ENCODE results near the gene REV3L. TPM values are rescaled to one million over a fixed set of nuclear protein-coding genes. Genes with fewer than 3 reads are reported as not detected.

The REV3L gene
- total RNA-seq, 1 donor: 19.9 TPM

- H3K4me1 ChIP-seq (ENCODE audit: insufficient read depth, low read length): peaks cover 4% of the 10 kb centered on the region
- H3K4me3 ChIP-seq (ENCODE audit: low read length): no peak overlapping the region
- H3K27me3 ChIP-seq (ENCODE audit: insufficient read depth, low read length): no peaks in the 10 kb centered on the region
- H3K9me3 ChIP-seq (ENCODE audit: low read depth, low read length): no peaks in the 10 kb centered on the region
Observed at GRCh38 chr6:111254004-111254778, 228.8 kb downstream of the REV3L start.

- Histone ChIP-seq H3K4me3 (ENCODE audit: low read length) (no peak overlapping the region), H3K9me3 (ENCODE audit: low read depth, low read length) (no peaks in the 10 kb centered on the region), H3K27me3 (ENCODE audit: insufficient read depth, low read length) (no peaks in the 10 kb centered on the region), H3K4me1 (ENCODE audit: insufficient read depth, low read length) (no peaks in the 10 kb centered on the region)
Observed at GRCh38 chr6:111252726-111253125, 230.3 kb downstream of the REV3L start.

- Histone ChIP-seq H3K27me3 (ENCODE audit: insufficient read depth, low read length) (no peaks in the 10 kb centered on the region), H3K4me1 (ENCODE audit: insufficient read depth, low read length) (no peaks in the 10 kb centered on the region), H3K4me3 (ENCODE audit: low read length) (no peak overlapping the region), H3K9me3 (ENCODE audit: low read depth, low read length) (no peaks in the 10 kb centered on the region)
Observed at GRCh38 chr6:111250791-111251354, 232.1 kb downstream of the REV3L start.

Other genes with a start within 250 kb of the REV3L start
- 19.5 TPM for gene TRAF3IP2, start 122.7 kb upstream of the REV3L start, total RNA-seq

Data from mononuclear cell (primary cell).